HCT116 (cell line): ENCODE results near the gene SLC19A1.

ENCODE experiments used
- EZH2 ChIP-seq: fragments of 200-600 bp; sonication (generic); IDR thresholded peaks from 2 replicates; pipeline ENCODE4 v1.6.1; 2017; ENCODE audit warnings: antibody characterized with exemption, mixed run types
- MAX ChIP-seq: IDR thresholded peaks from 2 replicates; pipeline ENCODE4 v1.6.1; 2012
- POLR2A ChIP-seq: IDR thresholded peaks from 2 replicates; pipeline ENCODE4 v1.7.0; 2011; ENCODE audit warnings: borderline replicate concordance; ENCODE audit not compliant: insufficient read depth, insufficient read length; ENCODE audit errors: extremely low read depth
- ZFX ChIP-seq: fragments of 450-650 bp; IDR thresholded peaks from 2 replicates; pipeline ENCODE4 v1.6.1; 2017
- TF ChIP-seq, protein P1 (sequence below), 3 experiments: fragments of 200-600 bp in 1 of 3; sonication (generic) in 1 of 3; IDR thresholded peaks in 2 of 3; conservative IDR thresholded peaks in 1 of 3; 2 replicates each; pipeline ENCODE4 v1.5.1; 2012 to 2017; ENCODE audit warnings: low read depth in 2 of 3, low read length in 2 of 3, antibody characterized with exemption in 1 of 3, borderline replicate concordance in 1 of 3, control low read depth in 1 of 3, mild to moderate bottlenecking in 1 of 3, mixed read lengths in 1 of 3, mixed run types in 1 of 3, moderate library complexity in 1 of 3; ENCODE audit not compliant: insufficient read depth in 1 of 3

DNA sequence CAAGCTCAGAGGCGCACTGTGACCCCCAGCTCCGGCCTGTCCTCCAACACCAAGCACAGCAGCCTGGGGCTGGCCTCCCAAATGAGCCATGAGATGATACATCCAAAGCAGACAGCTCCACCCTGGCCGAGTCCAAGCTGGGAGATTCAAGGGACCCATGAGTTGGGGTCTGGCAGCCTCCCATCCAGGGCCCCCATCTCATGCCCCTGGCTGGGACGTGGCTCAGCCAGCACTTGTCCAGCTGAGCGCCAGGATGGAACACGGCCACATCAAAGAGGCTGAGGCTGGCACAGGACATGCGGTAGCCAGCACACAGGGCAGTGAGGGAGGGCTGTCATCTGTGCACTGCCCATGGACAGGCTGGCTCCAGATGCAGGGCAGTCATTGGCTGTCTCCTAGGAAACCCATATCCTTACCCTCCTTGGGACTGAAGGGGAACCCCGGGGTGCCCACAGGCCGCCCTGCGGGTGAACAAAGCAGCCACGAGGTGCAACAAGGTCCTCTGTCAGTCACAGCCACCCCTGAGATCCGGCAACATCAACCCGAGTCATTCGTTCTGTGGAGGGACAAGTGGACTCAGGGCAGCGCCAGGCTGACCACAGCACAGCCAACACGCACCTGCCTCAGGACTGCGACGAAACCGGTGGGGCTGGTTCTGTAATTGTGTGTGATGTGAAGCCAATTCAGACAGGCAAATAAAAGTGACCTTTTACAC lies 29.1 kb downstream of the SLC19A1 start:
- TF ChIP-seq POLR2A = no peak
- no peak for TF ChIP-seq ZFX
- no peak for TF ChIP-seq MAX
- TF ChIP-seq, protein P1, sequence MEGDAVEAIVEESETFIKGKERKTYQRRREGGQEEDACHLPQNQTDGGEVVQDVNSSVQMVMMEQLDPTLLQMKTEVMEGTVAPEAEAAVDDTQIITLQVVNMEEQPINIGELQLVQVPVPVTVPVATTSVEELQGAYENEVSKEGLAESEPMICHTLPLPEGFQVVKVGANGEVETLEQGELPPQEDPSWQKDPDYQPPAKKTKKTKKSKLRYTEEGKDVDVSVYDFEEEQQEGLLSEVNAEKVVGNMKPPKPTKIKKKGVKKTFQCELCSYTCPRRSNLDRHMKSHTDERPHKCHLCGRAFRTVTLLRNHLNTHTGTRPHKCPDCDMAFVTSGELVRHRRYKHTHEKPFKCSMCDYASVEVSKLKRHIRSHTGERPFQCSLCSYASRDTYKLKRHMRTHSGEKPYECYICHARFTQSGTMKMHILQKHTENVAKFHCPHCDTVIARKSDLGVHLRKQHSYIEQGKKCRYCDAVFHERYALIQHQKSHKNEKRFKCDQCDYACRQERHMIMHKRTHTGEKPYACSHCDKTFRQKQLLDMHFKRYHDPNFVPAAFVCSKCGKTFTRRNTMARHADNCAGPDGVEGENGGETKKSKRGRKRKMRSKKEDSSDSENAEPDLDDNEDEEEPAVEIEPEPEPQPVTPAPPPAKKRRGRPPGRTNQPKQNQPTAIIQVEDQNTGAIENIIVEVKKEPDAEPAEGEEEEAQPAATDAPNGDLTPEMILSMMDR (IDR thresholded peaks at IDR 0.05 in 2 of 3, conservative IDR thresholded peaks at IDR 0.05 in 1 of 3; ENCODE audit: borderline replicate concordance in 1 of 3, insufficient read depth in 1 of 3, low read depth in 2 of 3, low read length in 2 of 3) = no peak
- no peak for TF ChIP-seq EZH2
